OCI-LY3 (cell line): ENCODE results near the gene RASA2.

Experiments used
- CTCF ChIP-seq: fragments of 200-600, 300-600 bp; sonication (generic); IDR thresholded peaks from 2 replicates; pipeline ENCODE4 v1.5.1; 2014; ENCODE audit warnings: antibody characterized with exemption, low read length, low read depth
- EZH2phosphoT487 ChIP-seq: fragments of 200-600 bp; shearing (Covaris generic); IDR thresholded peaks from 2 replicates; pipeline ENCODE4 v1.6.1; 2018; ENCODE audit warnings: antibody characterized with exemption, mixed run types, low read depth

DNA sequence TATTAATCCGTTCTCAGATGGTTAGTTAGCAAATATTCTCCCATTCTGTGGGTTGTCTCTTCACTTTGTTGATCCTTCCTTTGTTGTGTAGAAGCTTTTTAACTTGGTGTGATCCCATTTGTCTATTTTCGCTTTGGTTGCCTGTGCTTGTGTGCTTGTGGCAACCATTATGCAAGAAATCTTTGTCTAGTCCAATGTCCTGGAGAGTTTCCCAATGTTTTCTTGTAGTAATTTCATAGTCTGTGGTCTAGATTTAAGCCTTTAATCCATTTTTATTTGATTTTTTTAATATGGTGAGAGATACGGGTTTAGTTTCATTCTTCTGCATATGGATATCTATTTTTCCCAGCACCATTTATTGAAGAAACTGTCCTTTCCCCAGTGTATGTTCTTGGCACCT, 59.8 kb downstream of the RASA2 start:
- no peak for TF ChIP-seq CTCF
- no peak for TF ChIP-seq EZH2phosphoT487
